ENCODE results near the gene RBPJ. TPM values are rescaled to one million over a fixed set of nuclear protein-coding genes. Genes with fewer than 3 reads are reported as not detected.
A peak's percentile ranks its signal among the peaks of the same experiment; 100 is the strongest.

Gene RBPJ
- total RNA-seq, 1 donor from 2014 or later = 162 TPM

DNA sequence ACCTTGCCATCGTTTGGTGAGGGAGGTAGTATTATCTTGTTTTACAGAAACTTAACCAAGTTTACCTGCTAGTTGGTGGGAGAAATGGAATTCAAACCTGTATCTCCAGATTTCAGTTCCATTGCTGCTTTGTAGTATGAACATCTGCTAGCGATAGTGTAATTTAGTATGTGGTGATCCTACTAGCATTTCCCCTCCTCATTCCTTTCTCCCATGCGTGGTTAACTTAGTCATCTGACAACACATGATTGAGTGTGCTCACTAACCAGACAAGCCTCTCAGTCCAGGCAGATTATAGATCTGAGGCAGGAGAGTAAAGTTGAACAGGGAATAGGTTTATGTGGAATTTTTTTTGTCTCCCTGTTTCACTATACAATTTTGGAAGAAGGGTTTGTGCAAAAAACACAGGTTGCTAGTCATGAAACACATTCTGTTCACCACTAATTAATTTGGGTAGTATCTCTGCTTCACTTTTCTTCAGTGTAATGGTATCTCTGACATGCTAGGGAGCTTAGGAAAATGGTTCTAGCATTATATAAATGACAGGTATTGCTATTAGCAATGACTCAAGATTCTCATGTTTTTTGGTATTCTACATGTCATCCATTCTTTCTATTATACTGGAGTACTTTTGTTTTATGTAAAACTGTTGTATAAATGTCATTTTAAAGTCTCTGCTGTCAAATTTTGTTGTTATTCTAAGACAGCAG is 21.7 kb downstream of the RBPJ start:
- DNase-seq (ENCODE audit: low spot score, unreplicated experiment) = no peak
- H3K27ac Mint-ChIP-seq = peak overlapping the region; percentile 91
- no peak for TF ChIP-seq CTCF (IDR thresholded peaks at IDR 0.05; ENCODE audit: unreplicated experiment)
- peaks cover 8% of the 10 kb centered on the region for H3K36me3 Mint-ChIP-seq (ENCODE audit: insufficient read depth)
- H3K27me3 Mint-ChIP-seq = no peaks in the 10 kb centered on the region
- no peaks in the 10 kb centered on the region for H3K9me3 Mint-ChIP-seq (ENCODE audit: low read depth)
- H3K4me3 Mint-ChIP-seq (ENCODE audit: low read depth) = no peak overlapping the region
- peaks cover 37% of the 10 kb centered on the region for H3K4me1 Mint-ChIP-seq (ENCODE audit: low read depth)

- Mint-ChIP-seq H3K4me3 (ENCODE audit: low read depth) (no peak overlapping the region), H3K27ac (no peak overlapping the region), H3K4me1 (ENCODE audit: low read depth) (peaks cover 35% of the 10 kb centered on the region), H3K27me3 (no peaks in the 10 kb centered on the region), H3K36me3 (ENCODE audit: insufficient read depth) (peaks cover 7% of the 10 kb centered on the region), H3K9me3 (ENCODE audit: low read depth) (no peaks in the 10 kb centered on the region)
- no peak for DNase-seq (ENCODE audit: low spot score, unreplicated experiment)
- TF ChIP-seq CTCF (IDR thresholded peaks at IDR 0.05; ENCODE audit: unreplicated experiment) = no peak
Measured at GRCh38 chr4:26343038-26343398, 22.2 kb downstream of the RBPJ start.

DNA sequence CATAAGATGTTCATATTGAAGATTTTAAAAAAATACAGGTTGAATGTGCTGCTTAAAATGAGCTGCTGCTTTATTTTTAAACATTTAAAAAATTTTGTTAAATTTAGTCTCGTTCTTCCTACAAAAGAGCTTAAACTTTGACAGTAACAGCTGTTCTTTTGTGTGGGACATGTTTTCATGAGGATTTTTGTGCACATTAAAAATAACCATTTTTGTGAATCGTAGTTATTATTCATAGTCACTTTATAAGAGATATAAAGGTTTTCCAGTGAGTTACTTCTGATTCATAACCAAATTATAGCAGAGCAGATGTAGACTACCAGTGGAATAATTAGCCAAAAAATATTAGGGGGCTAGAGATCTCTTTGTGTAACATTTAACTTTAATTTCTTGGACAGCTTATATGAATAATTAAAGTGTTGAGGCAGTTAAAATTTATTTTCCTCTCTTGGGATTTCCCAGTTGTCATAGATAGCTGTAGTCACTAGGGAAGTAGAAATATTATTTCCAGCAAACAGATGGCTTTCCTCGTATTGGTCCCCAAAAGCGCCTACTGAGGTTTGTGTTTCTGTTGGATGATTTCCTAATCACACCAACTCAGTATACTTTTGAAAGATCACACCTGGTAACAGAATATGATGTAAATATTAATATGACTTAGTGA is 24.2 kb downstream of the RBPJ start:
- H3K36me3 Mint-ChIP-seq (ENCODE audit: insufficient read depth) = peaks cover 9% of the 10 kb centered on the region
- TF ChIP-seq CTCF (IDR thresholded peaks at IDR 0.05; ENCODE audit: unreplicated experiment) = no peak
- H3K9me3 Mint-ChIP-seq (ENCODE audit: low read depth) = no peaks in the 10 kb centered on the region
- H3K27me3 Mint-ChIP-seq = no peaks in the 10 kb centered on the region
- H3K4me3 Mint-ChIP-seq (ENCODE audit: low read depth) = no peak overlapping the region
- H3K27ac Mint-ChIP-seq = no peak overlapping the region
- DNase-seq (ENCODE audit: low spot score, unreplicated experiment) = no peak
- H3K4me1 Mint-ChIP-seq (ENCODE audit: low read depth) = peaks cover 38% of the 10 kb centered on the region

GRCh38 chr4:26345565-26345938 is 24.7 kb downstream of the RBPJ start:
- H3K4me3 Mint-ChIP-seq (ENCODE audit: low read depth) = no peak overlapping the region
- peaks cover 36% of the 10 kb centered on the region for H3K4me1 Mint-ChIP-seq (ENCODE audit: low read depth)
- no peak for TF ChIP-seq CTCF (IDR thresholded peaks at IDR 0.05; ENCODE audit: unreplicated experiment)
- H3K9me3 Mint-ChIP-seq (ENCODE audit: low read depth) = no peaks in the 10 kb centered on the region
- peaks cover 9% of the 10 kb centered on the region for H3K36me3 Mint-ChIP-seq (ENCODE audit: insufficient read depth)
- no peak overlapping the region for H3K27ac Mint-ChIP-seq
- H3K27me3 Mint-ChIP-seq = no peaks in the 10 kb centered on the region
- DNase-seq (ENCODE audit: low spot score, unreplicated experiment) = no peak

DNA sequence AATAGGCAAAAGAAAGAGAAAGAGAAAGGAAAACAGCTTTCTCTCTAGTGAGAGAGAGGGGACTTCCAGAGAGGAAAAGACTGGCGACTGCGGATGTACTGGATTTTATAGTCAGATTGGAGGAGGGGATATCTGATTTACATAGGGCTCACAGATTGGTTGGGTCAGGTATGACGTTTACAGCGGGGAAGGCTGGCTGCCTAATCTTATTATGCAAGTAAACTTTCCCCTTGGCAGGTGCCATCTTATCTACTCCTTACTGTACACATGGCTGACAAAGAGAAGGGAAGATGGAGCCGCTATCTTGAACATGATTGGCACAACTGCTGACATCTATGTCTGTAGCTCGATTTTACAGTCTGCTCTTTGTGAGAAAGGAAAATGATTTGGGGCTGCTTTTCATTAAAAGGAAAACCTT is 25.4 kb downstream of the RBPJ start:
- Mint-ChIP-seq H3K4me3 (ENCODE audit: low read depth) (no peak overlapping the region), H3K27me3 (no peaks in the 10 kb centered on the region), H3K36me3 (ENCODE audit: insufficient read depth) (peaks cover 9% of the 10 kb centered on the region), H3K27ac (peak overlapping the region; percentile 28), H3K4me1 (ENCODE audit: low read depth) (peaks cover 31% of the 10 kb centered on the region), H3K9me3 (ENCODE audit: low read depth) (no peaks in the 10 kb centered on the region)
- TF ChIP-seq CTCF (IDR thresholded peaks at IDR 0.05; ENCODE audit: unreplicated experiment) = no peak
- DNase-seq (ENCODE audit: low spot score, unreplicated experiment) = no peak

All from progenitor cell of endocrine pancreas (in vitro differentiated cells).